ENCODE data around the gene SCGN. TPM values are rescaled to one million over a fixed set of nuclear protein-coding genes. Genes with fewer than 3 reads are reported as not detected.

The SCGN gene
- total RNA-seq, 1 donor from 2014 or later, result 0.17 TPM

- no peak for DNase-seq
Measured at GRCh38 chr6:25640891-25641290, 11.1 kb upstream of the SCGN start.

DNA sequence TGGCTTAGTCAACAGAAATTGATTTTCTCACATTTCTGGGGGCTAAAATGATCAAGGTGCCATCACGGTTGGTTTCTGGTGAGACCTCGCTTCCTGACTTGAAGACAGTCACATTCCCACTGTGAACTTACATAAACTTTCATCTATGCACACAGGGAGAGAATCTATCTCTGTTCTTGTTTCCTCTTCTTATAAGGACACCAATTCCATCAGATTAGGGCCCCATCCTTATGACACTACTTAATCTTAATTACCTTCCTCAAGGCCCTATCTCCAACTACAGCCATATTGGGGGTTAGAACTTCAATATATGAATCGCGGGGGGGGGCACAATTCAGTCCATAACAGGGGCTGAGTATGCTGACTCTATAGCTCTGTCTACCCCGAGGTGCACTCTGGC lies 10.6 kb upstream of the SCGN start:
- no peak for DNase-seq

GRCh38 chr6:25641940-25642666 lies 9.9 kb upstream of the SCGN start:
- DNase-seq, result no peak

DNA sequence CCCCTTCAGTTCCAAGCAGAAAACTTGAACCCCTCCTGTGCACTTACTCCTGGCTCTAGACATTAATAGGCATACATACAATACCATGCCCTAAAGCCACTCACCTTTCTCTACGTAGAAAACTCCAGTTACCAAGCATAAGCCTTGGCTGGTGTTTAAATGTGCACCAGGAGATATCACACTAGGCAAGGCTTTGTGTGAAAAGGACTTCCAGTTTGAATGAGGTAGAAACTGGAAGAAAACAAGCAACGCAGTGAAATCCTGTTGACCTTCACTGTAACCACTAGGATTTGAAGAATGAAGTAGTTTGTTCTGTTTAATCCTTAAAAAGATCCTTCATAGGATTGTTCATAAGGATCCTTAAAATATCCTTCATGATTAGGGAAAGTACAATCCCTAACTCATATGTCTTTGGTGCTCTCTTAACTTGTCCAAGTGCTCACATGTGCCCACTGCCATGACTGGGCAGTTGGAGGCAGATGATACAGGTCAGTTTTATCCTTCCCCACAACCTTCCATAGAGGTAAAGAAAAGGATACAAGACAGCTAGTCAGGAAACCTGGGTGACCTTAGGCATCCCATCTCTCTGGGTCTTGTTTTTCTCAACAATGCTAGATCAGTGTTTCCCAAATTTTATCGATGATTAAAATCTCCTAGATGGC lies 9.2 kb upstream of the SCGN start:
- DNase-seq, result no peak

DNA sequence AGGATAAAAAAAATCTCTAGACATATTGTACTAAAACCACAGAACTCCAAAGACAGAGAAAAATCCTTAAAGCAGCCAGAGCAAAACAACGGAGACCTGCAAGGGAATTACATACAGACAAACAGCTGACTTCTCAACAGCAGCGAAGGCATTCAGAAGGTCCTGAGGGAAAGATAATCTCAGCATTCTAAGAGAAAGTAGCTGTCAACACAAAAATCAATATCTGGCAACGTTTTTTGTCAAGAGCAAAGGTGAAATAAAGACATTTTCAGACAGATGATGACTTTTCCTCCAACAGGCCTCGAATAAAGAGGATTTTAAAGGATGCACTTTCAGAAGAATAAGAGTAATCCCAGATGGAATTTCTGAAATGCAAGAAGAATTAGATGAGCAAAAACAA lies 6.1 kb upstream of the SCGN start:
- DNase-seq, result no peak

GRCh38 chr6:25649611-25650010 lies 2.4 kb upstream of the SCGN start:
- DNase-seq, result no peak

DNA sequence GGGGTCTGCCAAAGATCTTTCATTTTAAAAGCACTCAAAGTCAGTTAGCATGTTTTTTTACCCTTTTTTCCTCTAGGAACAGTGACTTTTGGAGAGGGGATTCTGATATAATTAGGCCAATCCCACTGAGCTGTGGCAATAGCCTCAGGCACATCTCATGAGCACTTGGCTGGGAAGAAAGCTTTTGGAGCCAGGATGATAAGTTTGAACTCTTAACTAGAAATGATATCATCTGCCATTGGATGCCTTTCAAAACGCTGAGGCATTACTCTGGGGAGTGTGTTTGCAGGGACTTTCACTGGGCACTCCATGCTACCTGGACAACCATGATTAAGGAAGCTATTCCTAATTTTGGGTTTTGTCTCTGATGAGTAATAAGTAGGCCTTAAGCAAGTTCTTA lies 3.7 kb downstream of the SCGN start:
- DNase-seq, result no peak

DNA sequence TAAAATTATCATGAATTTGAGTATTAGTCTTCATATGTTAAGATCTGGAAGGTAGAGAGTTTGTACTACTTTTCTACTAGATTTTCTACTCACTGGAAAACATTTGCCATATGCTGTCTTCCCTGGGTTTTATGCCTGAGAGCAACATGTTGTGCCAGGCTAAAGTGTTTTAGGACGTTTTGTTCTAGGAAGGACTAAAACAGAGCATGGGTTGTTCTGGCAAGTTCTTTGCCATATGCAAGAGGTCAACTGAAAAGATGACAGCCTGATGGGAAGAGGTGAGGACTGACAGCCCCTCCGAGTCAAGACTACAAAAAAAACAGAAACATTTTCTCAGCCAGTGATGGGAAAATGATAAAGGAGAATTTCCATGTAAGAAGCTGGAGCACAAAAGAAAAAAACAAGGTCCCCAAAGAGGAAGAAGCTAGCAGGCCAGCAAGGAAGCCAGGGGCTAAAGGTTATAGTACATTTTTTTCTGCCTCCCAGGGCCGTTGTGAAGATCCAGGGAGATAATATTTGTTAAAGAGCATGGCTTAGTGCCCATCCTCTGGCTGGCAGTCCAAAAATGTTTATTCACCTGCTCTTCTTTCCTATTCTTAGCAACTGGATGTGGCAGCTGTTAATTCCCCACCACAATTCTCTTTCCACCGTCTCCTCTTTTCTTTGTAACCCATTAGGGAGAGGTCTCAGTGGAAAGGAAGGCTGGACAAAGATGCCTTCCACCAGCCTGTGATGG lies 7.8 kb downstream of the SCGN start:
- no peak for DNase-seq

- DNase-seq, result no peak
Measured at GRCh38 chr6:25660512-25660911, 8.5 kb downstream of the SCGN start.

DNA sequence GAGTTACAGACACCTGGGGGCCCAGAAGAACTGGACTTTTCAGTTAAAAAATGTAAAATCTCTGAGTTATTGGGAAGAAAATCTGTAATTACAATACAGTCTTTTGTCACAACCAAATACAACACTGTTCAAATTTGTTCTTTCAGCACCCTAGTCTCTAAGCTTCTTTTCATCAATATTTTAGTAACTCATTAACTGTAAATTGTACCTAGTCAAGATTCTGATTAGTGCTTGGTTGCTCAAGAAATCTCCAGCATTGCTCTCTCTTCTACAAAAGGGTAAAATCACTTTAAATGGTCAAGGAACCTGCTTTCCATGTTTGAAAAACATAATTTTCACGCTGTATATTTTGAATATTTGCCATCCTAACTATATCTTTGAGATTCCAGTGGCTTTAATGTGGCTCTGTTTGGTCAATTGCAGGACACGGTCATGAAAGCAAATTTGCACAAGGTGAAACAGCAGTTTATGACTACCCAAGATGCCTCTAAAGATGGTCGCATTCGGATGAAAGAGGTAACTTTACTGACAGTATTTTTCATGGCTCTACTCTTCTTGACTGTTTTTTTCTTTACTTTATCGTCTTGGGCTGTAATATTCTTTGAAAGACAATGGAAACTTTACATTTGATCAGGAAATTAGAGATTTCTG lies 9.2 kb downstream of the SCGN start:
- no peak for DNase-seq

GRCh38 chr6:25665455-25665854 lies 13.4 kb downstream of the SCGN start:
- DNase-seq, result no peak

DNA sequence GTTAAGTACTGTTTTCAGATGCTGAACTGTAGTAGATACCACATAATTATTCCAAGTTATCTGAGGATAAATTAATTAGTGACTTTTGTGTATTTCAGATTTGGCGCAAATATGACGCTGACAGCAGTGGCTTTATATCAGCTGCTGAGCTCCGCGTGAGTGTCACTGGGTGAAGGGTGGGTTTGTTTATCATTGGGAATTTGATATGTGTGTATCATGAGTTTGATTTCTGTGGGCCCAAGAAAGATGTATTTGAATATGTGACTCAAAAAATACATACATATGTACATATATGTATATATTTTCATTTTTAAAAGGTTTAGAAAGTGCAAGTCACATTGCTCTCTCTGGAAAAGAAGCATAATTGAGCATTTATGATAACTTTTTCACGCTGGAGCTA lies 17.4 kb downstream of the SCGN start:
- DNase-seq, result no peak

DNA sequence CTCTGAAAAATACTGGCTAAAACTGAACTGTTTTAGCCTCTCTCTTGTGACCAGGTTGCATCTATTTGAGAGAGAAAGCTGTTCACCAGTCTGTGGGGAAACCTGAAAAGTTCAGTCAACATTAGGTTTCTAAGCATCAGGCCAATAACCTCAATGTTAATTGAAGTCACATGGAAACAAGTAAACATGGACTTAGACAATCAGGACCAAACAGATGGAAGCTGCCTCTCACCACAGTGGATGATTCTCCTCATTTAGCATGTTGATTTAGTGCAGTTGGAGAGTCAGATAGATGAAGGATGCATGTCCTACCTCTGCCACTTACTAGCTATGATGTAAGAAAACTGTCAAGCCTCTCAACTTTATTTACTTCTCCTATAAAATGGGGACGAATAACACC lies 18.2 kb downstream of the SCGN start:
- DNase-seq, result no peak

DNA sequence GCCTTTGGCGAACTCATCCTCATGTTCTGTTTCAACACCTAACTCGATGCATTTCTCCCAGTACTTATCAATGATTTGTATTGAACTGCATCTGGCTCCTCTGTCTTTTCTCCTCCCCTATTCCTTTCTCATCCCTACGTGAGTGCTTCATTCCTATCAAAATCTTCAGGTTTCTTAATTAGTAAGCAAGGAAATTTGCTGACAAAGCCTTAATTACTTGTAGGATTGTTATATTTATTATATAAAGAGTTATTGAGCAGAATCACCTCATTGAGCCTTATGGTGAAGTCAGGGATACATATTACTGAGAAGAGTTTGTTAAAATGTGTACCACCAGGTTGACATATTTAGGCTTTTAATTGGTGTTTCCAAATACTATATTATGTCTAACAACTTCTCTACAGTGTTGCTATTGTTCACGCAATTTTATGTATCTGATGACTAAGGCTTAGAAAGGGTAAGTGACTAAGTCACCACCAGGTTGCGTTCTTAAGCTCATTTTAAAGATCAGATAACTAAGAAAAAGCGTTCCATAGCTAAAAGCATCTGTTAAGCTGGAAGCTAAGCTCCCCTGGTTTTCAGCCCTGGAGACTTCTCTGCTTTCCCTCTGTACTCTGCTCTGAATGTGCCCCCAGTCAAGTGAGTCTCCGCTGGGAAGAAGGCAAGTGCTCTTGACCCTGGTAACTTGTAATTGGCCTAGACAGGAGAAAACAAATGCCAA lies 18.9 kb downstream of the SCGN start:
- DNase-seq, result no peak

DNA sequence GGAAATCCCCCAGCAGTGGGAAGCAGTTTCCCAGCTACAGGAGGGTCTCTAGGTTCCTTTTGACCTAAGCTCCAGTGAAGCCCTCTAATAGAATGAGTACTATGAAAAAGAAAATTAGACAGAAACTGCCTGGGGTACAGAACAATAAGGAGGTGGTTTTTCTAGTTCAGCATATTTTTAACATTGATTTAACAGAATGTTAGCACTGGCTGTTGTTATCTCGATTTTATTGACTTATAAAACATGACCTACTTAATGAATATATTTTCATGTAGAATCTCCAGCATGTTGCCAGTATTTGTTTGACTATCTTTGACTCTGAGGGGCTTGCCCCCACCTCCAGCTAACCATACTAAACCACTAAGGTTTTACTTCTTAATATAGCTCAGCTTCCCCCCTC lies 19.6 kb downstream of the SCGN start:
- DNase-seq, result no peak

DNA sequence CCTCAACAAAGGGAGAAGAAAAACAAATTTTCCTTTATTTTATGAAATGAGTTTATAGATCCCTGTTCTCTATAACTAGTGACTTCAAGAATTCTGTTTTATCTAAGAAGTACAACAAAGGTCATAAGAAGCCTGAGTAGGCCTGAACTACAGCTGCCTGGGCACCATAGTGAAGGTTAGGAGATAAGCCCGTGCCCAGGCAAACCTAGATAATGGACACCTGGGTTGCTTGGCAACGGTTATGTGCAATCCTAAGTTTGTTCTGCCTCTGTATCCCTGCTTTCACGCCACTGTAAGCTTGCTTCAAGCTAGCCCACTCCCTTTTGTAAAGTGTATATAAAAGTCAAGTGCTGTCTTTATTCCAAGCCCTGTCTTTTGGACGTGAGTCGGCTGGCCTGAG lies 23.2 kb downstream of the SCGN start:
- DNase-seq, result no peak

DNA sequence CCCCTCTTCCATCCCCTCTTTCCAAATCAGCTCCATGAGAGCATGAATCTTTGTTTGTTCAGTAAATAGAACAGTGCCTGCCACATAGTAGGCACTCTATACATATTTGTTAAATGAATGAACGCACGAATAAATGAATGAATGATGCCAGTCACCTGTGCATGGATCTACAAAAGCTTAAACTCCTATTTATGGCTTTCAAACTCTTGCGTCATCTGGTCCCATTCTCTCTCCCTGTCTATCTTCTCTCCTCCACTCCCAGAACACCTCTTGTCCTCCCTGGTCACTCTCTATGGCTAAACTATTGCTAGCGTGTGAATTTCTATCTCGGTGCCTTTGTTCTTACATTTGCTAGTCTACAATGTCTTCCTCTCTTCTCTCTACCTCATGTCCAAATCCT lies 24.8 kb downstream of the SCGN start:
- no peak for DNase-seq

GRCh38 chr6:25681848-25682247 lies 29.8 kb downstream of the SCGN start:
- DNase-seq, result no peak

DNA sequence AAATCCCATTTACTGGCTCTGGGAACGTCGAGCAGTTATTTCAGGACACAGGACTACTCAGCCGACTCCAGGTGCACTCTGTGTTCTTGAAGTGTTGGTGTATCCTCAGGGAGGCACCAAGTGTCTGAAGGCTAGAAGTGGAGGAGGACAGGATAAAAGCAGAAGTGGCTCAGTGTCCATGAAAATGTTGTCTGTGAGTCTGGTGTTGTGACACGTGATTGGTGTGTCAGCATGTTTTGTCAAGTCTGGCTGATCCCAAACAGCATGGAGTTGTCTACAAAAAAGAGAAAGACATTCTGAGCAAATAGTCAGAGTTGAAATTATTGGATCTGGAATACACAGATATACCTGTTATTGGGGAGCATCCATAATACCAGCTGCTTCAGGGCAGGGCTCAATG lies 30.3 kb downstream of the SCGN start:
- no peak for DNase-seq

DNA sequence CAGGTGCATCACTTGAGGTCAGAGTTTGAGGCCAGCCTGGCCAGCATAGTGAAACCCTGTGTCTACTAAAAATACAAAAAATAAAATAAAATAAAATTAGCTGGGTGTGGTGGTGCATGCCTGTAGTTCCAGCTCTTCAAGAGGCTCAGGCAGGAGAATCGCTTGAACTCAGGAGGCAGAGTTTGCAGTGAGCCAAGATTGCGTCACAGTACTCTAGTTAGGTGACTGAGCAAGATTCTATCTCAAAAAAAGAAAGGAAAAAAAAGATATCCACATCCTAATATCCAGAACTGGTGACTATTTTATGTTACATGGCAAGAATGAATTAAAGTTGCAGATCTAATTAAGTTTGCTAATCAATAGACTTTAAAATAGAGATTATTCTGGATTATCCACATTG lies 32.5 kb downstream of the SCGN start:
- DNase-seq, result no peak

GRCh38 chr6:25685251-25685650 lies 33.2 kb downstream of the SCGN start:
- no peak for DNase-seq

DNA sequence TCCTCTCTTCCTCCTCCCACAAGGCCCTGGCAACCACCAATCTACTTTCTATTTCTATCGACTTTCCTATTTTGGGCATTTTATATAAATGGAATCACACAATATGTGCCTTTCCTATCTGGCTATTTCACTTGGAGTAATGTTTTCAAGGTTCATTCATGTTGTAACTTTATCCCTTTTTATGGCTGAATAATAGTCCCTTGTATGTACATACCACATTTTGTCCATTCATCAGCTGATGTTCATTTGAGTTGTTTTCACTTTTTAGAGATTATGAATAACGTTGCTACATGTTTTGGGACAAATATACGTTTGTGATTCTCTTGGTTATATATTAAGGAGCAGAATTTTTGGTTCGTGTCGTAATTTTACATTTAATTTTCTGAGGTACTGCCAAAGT lies 33.9 kb downstream of the SCGN start:
- DNase-seq, result no peak

DNA sequence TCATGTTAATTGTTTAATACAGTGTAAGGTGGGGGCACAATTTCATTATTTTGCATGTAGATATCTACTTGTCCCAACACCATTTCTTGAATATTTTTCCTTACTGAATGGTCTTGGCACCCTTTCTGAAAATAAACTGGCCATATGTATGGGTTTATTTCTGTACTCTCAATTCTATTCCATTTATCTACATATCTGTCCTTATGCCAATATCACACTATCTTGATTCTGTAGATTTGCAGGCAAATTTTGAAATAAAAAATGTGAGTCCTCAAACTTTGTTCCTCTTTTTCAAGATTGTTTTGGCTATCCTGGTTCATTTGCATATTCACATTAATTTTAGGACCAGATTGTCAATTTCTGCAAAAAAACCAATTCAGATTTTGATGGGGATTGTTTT lies 34.8 kb downstream of the SCGN start:
- no peak for DNase-seq
